CD4-positive, alpha-beta T cell treated with Interleukin-17A for 1 hour (primary cell): Measurements from ENCODE around the gene EFL1.
"Not testable (repeated sequence)": the region's sequence is repeated elsewhere in the genome, so short reads cannot be mapped to it uniquely, and the experiment has no call there.

Experiments used
- DNase-seq: peaks from one replicate; pipeline ENCODE4 v3.0.0-alpha.2; 2020

The EFL1 gene

GRCh38 chr15:82195818-82196217, 66.7 kb downstream of the EFL1 start:
- not testable (repeated sequence) for DNase-seq

- not testable (repeated sequence) for DNase-seq
Measured at GRCh38 chr15:82194488-82194887, 68.0 kb downstream of the EFL1 start.

- DNase-seq, result not testable (repeated sequence)
Measured at GRCh38 chr15:82193435-82193834, 69.1 kb downstream of the EFL1 start.

- DNase-seq, result not testable (repeated sequence)
Measured at GRCh38 chr15:82192394-82192793, 70.1 kb downstream of the EFL1 start.

- DNase-seq, result no peak
Measured at GRCh38 chr15:82186719-82187406, 75.7 kb downstream of the EFL1 start.

GRCh38 chr15:82186161-82186560, 76.4 kb downstream of the EFL1 start:
- no peak for DNase-seq

GRCh38 chr15:82184776-82185175, 77.8 kb downstream of the EFL1 start:
- DNase-seq, result no peak

- DNase-seq, result no peak
Measured at GRCh38 chr15:82184355-82184754, 78.2 kb downstream of the EFL1 start.

- no peak for DNase-seq
Measured at GRCh38 chr15:82183121-82184031, 79.2 kb downstream of the EFL1 start.

GRCh38 chr15:82181371-82181770, 81.2 kb downstream of the EFL1 start:
- DNase-seq, result no peak

- no peak for DNase-seq
Measured at GRCh38 chr15:82178061-82178460, 84.5 kb downstream of the EFL1 start.

GRCh38 chr15:82177291-82178010, 85.1 kb downstream of the EFL1 start:
- no peak for DNase-seq

GRCh38 chr15:82176542-82176941, 86.0 kb downstream of the EFL1 start:
- no peak for DNase-seq

- DNase-seq, result no peak
Measured at GRCh38 chr15:82174471-82175235, 87.9 kb downstream of the EFL1 start.

GRCh38 chr15:82173108-82173507, 89.4 kb downstream of the EFL1 start:
- no peak for DNase-seq

GRCh38 chr15:82172506-82172905, 90.0 kb downstream of the EFL1 start:
- no peak for DNase-seq

- no peak for DNase-seq
Measured at GRCh38 chr15:82168757-82169156, 93.8 kb downstream of the EFL1 start.

GRCh38 chr15:82168296-82168695, 94.2 kb downstream of the EFL1 start:
- DNase-seq, result no peak

GRCh38 chr15:82165948-82166376, 96.6 kb downstream of the EFL1 start:
- DNase-seq, result no peak

- DNase-seq, result no peak
Measured at GRCh38 chr15:82159922-82160321, 102.6 kb downstream of the EFL1 start.

- DNase-seq, result no peak
Measured at GRCh38 chr15:82158811-82159210, 103.7 kb downstream of the EFL1 start.

GRCh38 chr15:82150645-82151044, 111.9 kb downstream of the EFL1 start:
- DNase-seq, result no peak
